HEK293T (cell line): ENCODE measurements around the gene NDRG2.

Source experiments
- ARNT ChIP-seq: fragments of 450-650 bp; IDR thresholded peaks from 2 replicates; pipeline ENCODE4 v1.6.1; 2017; ENCODE audit warnings: mild to moderate bottlenecking
- ELF4 ChIP-seq: fragments of 450-650 bp; IDR thresholded peaks from 2 replicates; pipeline ENCODE4 v1.6.1; 2017; ENCODE audit warnings: antibody characterized with exemption
- FOXA1 ChIP-seq: fragments of 450-650 bp; IDR thresholded peaks from 2 replicates; pipeline ENCODE4 v1.6.1; 2016; ENCODE audit warnings: mild to moderate bottlenecking
- FOXK2 ChIP-seq: fragments of 450-650 bp; IDR thresholded peaks from 2 replicates; pipeline ENCODE4 v1.6.1; 2016; ENCODE audit warnings: mild to moderate bottlenecking
- FOXM1 ChIP-seq: fragments of 450-650 bp; IDR thresholded peaks from 2 replicates; pipeline ENCODE4 v1.6.1; 2017; ENCODE audit warnings: mild to moderate bottlenecking, borderline replicate concordance
- HDGF ChIP-seq: fragments of 450-650 bp; IDR thresholded peaks from 2 replicates; pipeline ENCODE4 v1.6.1; 2017; ENCODE audit warnings: antibody characterized with exemption, borderline replicate concordance
- L3MBTL2 ChIP-seq: fragments of 450-650 bp; conservative IDR thresholded peaks from 2 replicates; pipeline ENCODE4 v1.6.1; 2016; ENCODE audit warnings: mild to moderate bottlenecking
- LEF1 ChIP-seq: fragments of 450-650 bp; IDR thresholded peaks from 2 replicates; pipeline ENCODE4 v1.6.1; 2017; ENCODE audit warnings: mild to moderate bottlenecking, borderline replicate concordance
- NFRKB ChIP-seq: fragments of 450-650 bp; IDR thresholded peaks from 2 replicates; pipeline ENCODE4 v1.6.1; 2016; ENCODE audit warnings: mild to moderate bottlenecking, moderate library complexity
- SUZ12 ChIP-seq: fragments of 450-650 bp; IDR thresholded peaks from 2 replicates; pipeline ENCODE4 v1.6.1; 2016; ENCODE audit warnings: mild to moderate bottlenecking
- ZNF384 ChIP-seq: fragments of 450-650 bp; IDR thresholded peaks from 2 replicates; pipeline ENCODE4 v1.6.1; 2016
- TF ChIP-seq, protein P1 (sequence below): fragments of 450-650 bp; IDR thresholded peaks from 2 replicates; pipeline ENCODE4 v1.6.1; 2016

DNA sequence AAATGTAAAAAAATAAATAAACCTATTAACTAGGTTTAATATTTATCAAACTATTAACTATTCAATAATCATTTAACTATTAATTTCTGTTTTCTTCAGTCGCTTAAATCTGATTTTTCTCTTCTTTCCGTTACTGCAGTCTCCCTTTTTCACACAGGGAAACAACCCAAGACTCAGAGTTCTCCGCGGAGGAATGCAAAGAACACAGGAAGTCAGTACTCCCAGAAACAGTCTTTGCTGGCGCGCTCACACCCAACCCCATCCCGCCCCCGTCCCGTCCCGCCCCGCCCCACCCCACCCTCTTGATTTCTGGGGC is 35.4 kb downstream of the NDRG2 start:
- TF ChIP-seq SUZ12 (no peak), FOXA1 (no peak), FOXM1 (no peak), ZNF384 (no peak), FOXK2 (no peak), LEF1 (no peak), HDGF (no peak), ELF4 (no peak), L3MBTL2 (no peak), NFRKB (no peak), ARNT (no peak)
- TF ChIP-seq, protein P1, sequence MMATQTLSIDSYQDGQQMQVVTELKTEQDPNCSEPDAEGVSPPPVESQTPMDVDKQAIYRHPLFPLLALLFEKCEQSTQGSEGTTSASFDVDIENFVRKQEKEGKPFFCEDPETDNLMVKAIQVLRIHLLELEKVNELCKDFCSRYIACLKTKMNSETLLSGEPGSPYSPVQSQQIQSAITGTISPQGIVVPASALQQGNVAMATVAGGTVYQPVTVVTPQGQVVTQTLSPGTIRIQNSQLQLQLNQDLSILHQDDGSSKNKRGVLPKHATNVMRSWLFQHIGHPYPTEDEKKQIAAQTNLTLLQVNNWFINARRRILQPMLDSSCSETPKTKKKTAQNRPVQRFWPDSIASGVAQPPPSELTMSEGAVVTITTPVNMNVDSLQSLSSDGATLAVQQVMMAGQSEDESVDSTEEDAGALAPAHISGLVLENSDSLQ = no peak
